Activated CD4-positive, alpha-beta T cell treated with anti-CD3 and anti-CD28 coated beads, Interleukin-2, amount 50 U/mL, for 16 hours (primary cell): ENCODE data around the gene ATXN2.
"Not testable (repeated sequence)": the region's sequence is repeated elsewhere in the genome, so short reads cannot be mapped to it uniquely, and the experiment has no call there.

Experiments
- DNase-seq: peaks from one replicate; pipeline ENCODE4 v3.0.0-alpha.2; 2020

Gene ATXN2

GRCh38 chr12:111494676-111495075, 104.4 kb downstream of the ATXN2 start:
- no peak for DNase-seq

- DNase-seq, result not testable (repeated sequence)
Observed at GRCh38 chr12:111492979-111493378, 106.1 kb downstream of the ATXN2 start.

GRCh38 chr12:111488798-111489197, 110.3 kb downstream of the ATXN2 start:
- no peak for DNase-seq

GRCh38 chr12:111488271-111488670, 110.8 kb downstream of the ATXN2 start:
- DNase-seq, result no peak

GRCh38 chr12:111482462-111482861, 116.7 kb downstream of the ATXN2 start:
- DNase-seq, result no peak

GRCh38 chr12:111471236-111471635, 127.9 kb downstream of the ATXN2 start:
- no peak for DNase-seq

- DNase-seq, result no peak
Observed at GRCh38 chr12:111469401-111469800, 129.7 kb downstream of the ATXN2 start.

GRCh38 chr12:111467857-111468241, 131.3 kb downstream of the ATXN2 start:
- DNase-seq, result no peak

- no peak for DNase-seq
Observed at GRCh38 chr12:111467092-111467856, 131.8 kb downstream of the ATXN2 start.

GRCh38 chr12:111462210-111462769, 136.8 kb downstream of the ATXN2 start:
- DNase-seq, result no peak

GRCh38 chr12:111460111-111460510, 139.0 kb downstream of the ATXN2 start:
- DNase-seq, result not testable (repeated sequence)

- no peak for DNase-seq
Observed at GRCh38 chr12:111458546-111459172, 140.5 kb downstream of the ATXN2 start.

GRCh38 chr12:111457577-111457976, 141.5 kb downstream of the ATXN2 start:
- no peak for DNase-seq

- DNase-seq, result no peak
Observed at GRCh38 chr12:111457071-111457470, 142.0 kb downstream of the ATXN2 start.

- no peak for DNase-seq
Observed at GRCh38 chr12:111455448-111456320, 143.4 kb downstream of the ATXN2 start.

GRCh38 chr12:111454716-111455447, 144.2 kb downstream of the ATXN2 start:
- DNase-seq, result no peak

GRCh38 chr12:111454311-111454710, 144.8 kb downstream of the ATXN2 start:
- no peak for DNase-seq

- no peak for DNase-seq
Observed at GRCh38 chr12:111453071-111453989, 145.8 kb downstream of the ATXN2 start.

- peak; percentile 53 for DNase-seq
Observed at GRCh38 chr12:111451649-111452129, 147.4 kb downstream of the ATXN2 start.

GRCh38 chr12:111451232-111451631, 147.9 kb downstream of the ATXN2 start:
- DNase-seq, result no peak

- no peak for DNase-seq
Observed at GRCh38 chr12:111450676-111451075, 148.4 kb downstream of the ATXN2 start.
